CD4-positive, alpha-beta T cell treated with Interleukin-2 at 100 ng/mL for 4 hours (primary cell): ENCODE results near the gene SNRPA.
"Not testable (repeated sequence)": the region's sequence is repeated elsewhere in the genome, so short reads cannot be mapped to it uniquely, and the experiment has no call there.

Source experiments
- DNase-seq: peaks from one replicate; pipeline ENCODE4 v3.0.0-alpha.2; 2020; ENCODE audit warnings: low spot score

Gene SNRPA

DNA sequence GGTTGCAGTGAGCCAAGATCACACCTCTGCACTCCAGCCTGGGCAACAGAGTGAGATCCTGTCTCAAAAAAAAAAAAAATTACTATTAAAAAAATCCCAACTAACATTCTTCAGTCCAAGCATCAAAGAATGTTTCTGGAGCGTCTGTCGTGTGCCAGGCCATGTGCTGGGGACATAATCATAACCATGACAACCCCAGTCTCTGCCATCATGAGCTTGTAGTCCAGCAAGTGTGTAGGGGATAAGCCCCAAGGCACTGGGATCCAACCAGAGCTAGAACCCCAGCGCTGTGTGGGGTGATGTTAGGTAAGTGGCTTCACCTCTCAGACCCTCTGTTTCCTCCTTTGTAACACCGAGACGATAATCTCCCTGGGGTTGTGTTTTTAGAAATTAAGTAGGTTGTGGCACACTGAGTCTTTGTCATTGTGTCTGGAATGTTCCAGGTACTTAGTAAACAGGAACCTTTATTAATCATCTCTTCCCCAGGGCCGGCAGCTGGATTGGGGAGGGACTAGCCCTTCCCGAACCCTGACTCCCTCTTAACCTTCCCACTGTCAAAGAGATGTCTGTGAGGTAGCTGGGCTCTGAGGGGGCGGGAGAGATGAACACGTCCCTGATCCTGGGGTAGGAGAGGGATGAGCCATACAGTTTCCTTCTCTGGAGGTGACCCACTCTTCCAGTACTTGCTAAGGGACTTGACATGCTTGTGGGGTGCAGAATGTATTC lies 28.9 kb upstream of the SNRPA start:
- no peak for DNase-seq

DNA sequence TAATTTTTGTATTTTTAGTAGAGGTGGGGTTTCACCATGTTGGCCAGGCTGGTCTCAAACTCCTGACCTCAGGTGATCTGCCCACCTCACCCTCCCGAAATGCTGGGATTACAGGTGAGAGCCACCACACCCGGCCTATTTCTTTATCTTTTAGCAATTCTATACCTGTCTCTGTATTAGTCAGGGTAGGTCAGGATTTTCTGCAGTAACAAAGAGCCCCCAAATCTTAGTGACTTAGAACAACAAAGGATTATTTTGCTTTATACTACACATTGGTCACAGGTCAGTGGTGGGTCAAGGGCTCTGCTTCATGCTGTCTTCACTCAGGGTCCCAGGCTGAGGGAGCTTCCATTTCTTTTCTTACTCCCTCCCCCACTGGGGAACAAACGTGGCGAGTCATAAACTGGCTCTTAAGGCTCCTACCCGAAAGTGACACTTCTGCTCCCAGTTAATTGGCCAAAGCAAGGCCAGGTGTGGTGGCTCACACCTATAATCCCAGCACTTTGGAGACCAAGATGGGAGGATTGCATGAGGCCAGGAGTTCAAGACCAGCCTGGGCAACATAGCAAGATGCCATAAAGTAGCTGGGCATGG lies 27.2 kb upstream of the SNRPA start:
- no peak for DNase-seq

DNA sequence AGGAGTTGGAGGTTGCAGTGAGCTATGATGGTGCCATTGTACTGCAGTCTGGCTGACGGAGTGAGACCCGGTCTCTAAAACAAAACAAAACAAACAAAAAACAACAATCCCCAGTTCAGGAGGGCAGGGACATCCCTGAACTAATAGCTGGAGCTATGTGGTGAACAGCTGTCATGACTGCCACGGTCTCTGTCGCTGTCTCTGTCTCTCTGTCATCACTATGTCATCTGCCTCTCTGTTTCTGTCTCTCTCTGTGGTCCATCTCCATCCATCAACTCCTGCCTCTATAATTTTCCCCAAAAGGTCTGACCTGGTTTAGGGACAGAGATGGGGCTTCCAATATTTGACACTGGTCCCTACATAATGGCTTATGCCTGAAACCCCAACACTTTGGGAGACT lies 26.7 kb upstream of the SNRPA start:
- no peak for DNase-seq

DNA sequence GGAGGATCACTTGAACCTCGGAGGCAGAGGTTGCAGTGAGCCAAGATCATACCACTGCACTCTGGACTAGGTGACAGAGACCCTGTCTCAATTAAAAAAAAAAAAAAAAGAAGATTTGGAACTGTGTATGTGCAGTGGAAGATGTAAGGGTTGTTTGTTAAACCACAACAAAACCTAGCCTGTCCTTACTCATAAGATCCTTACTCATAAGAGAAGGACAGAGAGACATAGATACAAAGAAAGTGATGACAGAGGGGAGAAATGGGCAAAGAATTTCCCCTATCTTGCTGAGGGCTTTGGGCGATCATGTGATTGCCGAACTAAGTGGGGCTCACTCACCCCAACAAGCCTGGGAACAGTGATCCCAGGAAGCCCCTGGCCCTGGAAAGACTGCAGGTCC lies 26.1 kb upstream of the SNRPA start:
- no peak for DNase-seq

DNA sequence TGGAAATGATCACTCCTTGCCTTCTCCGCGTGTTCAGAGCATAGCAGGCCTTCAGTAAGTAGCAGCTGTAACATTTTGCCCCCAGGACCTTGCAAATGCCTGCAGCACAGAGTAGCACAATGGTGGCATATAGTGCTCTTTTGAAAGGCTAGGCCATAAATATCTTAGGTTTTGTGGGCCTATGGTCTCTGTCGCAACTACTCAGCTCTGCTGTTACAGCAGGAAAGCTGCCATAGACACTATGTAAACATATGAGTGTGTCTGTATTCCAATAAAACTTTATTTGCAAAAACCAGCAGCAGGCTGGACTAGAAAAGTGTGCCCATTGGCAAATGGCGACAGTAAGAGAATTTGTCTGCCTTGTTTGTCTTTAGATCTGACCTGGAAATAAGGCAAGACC lies 24.7 kb upstream of the SNRPA start:
- DNase-seq = no peak

DNA sequence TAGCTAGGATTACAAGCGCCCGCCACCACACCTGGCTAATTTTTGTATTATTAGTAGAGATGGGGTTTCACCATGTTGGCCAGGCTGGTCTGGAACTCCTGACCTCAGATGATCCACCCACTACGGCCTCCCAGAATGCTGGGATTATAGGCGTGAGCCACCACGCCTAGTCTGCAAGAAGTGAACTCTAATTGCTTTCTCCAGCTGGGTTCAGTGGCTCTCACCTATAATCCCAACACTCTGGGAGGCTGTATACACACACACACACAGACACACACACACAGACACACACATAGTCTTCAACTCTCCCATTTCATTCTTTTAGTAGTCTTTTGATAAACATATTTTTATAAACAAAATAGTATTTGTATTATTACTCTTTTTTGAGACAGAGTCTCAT lies 20.9 kb upstream of the SNRPA start:
- not testable (repeated sequence) for DNase-seq

DNA sequence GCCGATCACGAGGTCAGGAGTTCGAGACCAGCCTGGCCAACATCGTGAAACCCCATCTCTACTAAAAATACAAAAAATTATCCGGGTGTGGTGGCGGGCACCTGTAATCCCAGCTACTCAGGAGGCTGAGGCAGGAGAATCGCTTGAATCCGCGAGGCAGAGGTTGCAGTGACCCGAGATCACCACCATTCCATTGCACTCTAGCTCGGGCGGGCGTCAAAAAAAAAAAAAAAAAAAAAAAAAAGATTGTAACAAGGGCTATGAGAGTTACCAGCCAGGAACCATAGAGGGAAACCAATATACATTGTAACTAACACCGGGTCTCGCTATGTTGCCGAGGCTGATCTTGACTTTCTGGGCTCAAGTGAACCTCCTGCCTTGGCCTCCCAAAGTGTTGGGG lies 18.7 kb upstream of the SNRPA start:
- DNase-seq = not testable (repeated sequence)

DNA sequence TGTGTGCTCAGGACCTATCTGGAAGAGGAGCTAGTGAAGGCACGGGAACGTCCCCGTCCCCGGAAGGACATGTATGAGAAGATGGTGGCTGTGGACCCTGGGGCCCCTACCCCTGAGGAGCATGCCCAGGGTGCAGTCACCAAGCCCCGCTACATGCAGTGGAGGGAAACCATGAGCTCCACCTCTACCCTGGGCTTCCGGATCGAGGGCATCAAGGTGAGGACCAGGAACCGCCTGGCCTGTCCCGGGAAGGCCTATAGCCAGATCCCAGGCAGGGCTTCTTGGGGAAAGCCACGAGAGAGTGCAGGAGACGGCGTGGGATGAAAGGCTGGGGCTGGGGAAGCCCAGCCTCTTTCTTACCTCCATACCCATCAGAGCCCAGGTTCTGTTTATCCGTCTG lies 17.9 kb upstream of the SNRPA start:
- DNase-seq = no peak

DNA sequence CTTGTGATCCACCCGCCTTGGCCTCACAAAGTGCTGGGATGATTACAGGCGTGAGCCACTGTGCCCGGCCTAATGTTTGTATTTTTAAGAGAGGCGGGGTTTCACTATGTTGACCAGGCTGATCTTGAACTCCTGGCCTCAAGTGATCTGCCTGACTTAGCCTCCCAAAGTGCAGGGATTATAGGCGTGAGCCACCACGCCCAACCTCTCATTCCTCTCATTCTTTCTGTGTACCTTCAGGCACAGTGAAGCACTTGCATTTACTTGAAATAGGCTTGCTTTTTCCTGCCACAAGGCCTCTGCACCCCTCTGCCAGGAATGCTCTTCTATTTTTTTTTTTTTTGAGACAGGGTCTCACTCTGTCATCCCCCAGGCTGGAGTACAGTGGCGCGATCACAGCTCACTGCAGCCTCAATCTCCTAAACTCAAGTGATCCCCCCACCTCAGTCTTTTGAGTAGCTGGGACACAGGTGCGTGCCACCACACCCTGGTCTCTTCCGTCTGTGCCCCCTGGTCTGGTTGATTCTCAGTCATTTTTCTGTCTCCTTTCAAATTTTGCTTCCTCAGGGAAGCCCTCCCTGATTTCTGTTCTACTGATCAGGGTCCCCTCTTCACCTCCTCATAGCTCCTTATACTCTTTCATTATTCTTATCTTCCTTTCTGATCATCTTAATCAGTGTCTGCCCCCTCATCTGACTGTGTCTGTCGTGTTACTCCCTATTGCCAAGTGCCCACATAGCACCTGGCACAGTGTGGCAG lies 15.8 kb upstream of the SNRPA start:
- DNase-seq = no peak

DNA sequence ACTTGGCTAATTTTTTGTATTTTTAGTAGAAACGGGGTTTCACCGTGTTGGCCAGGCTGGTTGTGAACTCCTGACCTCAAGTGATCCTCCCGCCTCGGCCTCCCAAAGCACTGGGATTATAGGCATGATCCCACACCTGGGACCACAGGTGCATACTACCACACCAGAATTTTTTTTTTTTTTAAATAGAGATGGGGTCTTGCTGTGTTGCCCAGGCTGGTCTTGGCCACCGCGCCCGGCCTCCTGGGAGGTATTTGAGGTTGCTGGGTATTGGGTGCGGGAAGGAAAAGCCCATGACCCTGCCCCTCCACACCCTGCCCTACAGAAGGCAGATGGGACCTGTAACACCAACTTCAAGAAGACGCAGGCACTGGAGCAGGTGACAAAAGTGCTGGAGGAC lies 14.3 kb upstream of the SNRPA start:
- DNase-seq = no peak

DNA sequence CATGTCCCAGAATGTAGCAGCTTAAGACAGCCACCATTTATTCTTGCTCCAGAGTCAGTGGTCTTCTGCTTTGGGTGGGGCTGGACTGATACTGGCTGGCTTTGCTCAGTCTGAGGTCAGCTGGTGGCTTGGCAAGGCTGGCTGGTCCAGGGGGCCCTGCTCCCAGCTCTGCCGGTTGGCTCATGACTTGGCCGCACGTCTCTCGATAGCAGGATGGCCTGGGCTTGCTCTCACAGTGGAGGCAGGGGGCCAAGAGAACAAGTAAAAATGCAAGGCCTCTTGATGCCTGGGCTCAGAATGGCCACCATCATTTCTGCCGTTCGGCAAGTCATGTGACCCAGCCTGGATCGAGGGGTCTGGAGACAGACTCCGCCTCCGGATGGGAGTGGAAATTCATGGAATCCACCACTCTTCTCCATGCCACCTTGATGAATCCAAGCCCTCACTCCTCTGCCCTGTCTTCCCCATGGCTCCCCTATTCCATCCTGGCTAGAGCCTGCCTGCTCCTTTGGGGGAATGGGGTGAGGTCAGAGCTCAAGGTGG lies 13.8 kb upstream of the SNRPA start:
- DNase-seq = no peak

DNA sequence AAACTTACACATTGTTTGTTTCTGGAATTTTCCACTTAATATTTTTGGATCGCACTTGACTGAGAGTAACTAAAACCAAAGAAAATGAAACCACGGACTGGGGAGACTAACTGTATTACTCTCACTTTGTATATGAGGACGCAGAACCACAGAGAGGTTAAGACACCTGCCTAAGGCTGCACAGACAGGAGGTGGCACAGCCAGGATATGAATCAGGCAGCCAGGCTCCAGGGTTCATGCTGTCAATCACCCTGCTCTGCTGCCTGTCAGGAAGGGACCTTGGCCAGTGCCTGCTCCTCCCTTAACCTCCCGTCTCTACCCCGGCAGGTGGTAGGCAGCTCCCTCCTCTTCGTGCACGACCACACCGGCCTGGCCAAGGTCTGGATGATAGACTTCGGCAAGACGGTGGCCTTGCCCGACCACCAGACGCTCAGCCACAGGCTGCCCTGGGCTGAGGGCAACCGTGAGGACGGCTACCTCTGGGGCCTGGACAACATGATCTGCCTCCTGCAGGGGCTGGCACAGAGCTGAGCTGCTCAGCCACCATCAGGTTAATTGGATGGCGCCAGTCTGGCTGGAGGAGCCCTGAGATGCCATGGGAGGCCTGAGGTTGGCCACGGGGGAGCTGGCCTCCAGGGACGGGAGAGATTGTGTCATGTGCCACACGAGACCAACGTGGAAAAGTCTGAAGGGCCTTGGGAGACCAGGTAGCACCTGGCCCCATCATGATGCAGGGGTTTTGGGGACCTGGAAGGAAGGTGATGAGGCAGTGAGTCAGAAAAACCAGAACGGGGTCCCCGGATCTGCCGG lies 11.8 kb upstream of the SNRPA start:
- DNase-seq = no peak

DNA sequence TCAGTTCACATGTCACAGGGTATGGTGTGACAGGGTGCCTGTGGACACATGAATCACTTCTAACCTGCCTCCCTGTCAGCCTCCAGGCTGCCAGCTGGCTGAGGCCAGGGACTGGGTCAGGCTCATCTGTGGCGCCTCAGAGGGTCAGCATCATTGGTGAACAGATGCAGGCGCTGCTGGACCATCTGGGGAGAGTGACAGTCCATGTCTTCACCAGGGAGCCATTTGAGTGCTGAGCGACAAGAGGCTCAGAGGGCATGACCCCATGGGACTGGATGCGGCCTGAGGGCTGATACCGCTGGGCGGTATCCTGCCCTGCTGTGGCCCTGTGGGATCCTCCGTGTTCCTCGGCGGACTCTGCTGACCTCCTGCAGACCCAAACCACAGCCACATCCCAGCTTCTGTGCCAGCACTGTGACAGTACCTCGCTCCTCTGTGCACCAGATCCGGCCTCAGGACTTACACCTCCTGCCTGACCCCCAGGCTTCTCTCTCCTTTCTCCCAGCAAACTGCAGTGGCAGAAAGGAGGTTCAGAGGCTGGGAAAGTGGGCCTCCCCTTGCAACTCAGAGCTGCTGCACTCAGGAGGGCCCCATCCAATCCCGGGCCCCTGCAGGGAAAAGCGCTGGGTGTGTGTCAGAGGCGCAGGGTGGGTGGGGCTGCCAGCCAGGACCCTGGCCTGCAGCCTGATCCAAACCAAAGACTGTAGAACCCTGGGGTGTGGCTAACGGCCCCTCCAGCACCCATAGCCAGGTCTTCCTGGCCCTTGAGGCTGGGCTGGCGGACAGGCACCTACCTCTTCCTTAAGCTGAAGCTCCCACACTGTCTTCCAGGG lies 10.9 kb upstream of the SNRPA start:
- no peak for DNase-seq

DNA sequence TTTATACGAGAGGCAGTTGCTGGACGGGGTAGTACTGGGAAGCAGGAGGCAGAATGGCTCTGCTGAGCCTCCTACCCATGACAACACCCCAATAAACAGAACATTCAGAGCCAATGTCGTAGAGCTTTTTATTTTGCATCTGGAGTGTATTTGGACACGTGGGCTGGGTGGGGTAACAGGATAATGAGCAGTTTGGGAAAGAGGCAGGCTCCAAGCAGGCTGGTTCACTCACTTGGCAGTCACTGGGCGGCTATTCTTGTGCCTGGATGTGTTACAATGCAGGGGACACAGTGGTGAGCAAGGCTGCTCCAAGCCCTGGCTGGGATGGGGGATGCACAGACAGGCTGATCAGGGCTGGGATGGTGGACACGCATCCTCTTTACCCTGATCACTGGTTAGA lies 10.3 kb upstream of the SNRPA start:
- DNase-seq = no peak

DNA sequence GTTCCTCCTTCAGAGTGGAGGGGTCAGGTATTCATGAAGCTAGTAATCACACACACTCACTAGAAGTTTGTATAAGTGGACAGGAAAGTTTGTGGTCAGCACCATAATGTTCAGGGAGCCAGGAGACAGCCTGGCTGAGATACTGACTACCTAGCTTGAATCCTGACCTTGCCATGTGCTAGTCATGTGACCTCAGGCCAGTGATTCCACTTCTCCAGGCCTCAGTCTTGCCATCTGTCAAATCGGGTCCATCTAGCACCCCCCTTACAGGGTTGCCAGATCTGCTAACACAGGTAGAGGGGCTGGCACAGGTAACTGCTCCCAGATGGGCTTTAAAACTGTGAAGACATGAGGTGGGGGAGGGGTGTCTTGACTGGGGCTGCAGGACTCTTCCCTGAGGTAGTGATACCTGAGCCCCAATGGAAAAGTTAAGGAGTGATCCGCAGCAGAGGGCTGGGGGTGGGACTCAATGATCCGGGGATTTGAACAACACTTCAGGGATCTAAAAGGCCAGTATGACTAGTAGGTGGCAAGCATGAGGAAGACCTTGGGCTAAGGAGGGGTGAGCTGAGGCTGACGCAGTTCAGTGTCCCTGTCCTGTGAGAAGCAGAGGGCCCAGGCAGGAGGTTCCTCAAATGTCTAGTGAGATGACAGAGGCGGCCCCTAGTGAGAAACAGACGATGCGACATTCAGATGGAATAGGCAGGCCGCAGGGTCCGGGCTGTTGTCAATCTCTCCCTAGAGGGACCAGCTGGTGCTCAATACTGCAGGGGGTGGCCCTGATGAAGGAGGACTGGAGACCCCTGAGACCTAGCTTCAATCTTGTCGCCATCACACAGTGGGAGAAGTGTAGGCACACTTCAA lies 9.2 kb upstream of the SNRPA start:
- DNase-seq = no peak

DNA sequence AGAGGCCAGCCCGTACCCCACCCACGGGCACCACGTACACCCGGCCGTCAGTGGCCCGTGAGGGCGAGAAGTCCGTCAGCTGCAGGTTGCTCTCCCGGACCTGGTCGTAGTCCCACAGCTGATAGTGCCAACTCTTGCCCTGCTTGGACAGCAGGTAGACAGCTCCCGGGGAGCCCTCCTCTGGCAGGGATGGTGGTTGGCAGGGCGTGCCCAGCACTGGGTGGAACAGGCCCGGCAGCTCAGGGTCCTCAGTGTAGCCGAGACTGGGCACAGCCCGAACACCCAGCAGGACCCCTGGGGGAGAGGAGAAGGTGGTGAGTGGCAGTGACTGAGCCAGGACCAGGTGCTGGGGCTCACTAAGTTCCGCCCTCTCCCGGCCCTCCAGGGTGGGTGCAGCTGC lies 8.5 kb upstream of the SNRPA start:
- no peak for DNase-seq

DNA sequence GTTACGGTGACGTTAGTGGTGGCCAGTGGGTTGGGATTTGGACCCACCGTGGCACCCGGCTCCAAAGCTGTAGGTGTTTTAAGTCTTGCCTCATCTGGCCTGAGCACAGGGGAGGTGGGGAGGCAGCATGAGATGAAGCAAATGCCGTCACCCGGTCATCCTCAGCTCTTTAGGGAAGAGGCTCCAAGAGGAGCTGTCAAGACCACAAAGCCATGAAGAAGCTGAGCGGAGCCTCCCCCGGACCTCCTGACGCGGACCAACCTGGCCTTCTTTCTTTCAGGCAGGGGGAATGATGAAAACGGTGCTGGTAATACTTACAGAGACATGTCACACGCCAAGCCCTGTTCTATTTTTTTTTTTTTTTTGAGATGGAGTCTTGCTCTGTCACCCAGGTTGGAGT lies 8.1 kb upstream of the SNRPA start:
- no peak for DNase-seq

DNA sequence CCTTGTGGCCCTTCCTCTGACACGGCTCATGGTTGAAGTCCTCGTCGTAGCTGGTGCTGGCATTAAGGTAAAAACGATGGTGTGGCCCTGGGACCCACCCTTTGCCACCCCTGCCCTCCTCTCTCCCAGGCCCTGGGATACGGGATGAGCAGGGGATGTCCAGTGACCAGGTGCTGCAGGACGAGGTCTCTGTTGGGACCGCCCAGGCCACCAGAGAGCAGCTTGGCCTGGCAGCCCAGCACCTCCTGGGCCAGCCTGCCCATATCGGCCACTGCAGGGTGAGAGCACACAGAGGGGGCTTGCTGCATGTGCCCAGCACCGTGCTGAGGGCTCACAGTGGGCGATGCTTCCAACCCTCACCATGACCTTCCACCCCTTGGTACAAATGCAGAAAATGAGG lies 7.1 kb upstream of the SNRPA start:
- no peak for DNase-seq

DNA sequence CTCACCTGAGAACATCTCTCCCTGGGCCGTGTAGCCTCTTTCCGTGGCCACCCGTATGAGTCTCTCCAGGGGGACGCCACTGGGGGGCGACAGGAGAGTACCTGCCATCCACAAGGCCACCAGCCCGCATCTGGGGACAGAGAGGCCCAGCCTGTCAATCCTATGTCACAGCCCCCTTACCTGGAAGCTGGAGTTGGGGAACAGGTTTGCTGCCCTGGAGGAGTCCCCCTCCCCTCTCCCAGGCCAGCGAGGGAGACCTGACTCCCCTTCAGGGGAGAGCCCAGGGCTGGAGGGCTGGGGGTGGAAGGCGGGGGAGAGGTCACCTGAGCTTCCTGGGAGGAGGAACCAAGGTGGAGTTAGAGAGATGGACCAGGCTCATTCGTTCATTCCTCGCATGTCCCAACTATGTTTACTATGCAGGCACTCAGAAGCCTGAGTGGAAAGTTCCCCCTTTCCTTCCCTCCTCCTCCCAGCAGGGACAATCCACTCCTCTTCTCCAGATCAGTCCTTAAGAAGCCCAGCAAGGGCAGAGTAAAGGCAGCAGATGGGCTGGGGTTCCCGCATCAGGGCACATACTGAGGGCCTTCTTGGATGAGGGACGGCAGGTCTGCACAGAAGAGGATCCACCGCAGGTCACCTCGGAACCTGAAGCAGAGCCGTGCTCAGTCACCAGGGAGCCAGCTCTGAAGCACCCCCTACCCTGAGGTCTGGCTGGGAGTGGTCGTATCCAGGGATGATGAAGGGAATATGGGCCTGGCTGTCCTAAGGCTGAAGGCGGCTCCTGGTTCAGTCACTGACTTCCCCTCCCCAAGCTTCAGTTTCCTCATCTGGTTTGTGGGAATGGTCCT lies 6.2 kb upstream of the SNRPA start:
- DNase-seq = peak; percentile 35

DNA sequence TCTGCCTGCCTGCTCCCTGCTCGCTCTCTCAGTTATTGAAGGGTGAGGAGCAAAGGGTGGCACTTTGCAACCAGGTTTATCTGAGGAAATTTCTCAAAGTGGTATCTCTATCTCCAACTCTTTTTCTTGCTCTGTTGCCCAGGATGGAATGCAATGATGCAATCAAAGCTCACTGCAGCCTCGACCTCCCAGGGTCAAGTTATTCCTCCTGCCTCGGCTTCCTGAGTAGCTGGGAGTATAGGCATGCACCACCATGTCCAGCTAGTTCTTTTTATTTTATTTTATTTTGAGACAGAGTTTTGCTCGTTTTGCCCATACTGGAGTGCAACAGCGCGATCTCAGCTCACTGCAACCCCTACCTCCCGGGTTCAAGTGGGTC lies 5.6 kb upstream of the SNRPA start:
- DNase-seq = no peak
